Activated effector memory CD4-positive, alpha-beta T cell treated with Interleukin-2 at 50 U/mL for 16 hours (primary cell): ENCODE measurements around the gene ALK.

Experiments
- DNase-seq: peaks from one replicate; pipeline ENCODE4 v3.0.0-alpha.2; 2020

The ALK gene

DNA sequence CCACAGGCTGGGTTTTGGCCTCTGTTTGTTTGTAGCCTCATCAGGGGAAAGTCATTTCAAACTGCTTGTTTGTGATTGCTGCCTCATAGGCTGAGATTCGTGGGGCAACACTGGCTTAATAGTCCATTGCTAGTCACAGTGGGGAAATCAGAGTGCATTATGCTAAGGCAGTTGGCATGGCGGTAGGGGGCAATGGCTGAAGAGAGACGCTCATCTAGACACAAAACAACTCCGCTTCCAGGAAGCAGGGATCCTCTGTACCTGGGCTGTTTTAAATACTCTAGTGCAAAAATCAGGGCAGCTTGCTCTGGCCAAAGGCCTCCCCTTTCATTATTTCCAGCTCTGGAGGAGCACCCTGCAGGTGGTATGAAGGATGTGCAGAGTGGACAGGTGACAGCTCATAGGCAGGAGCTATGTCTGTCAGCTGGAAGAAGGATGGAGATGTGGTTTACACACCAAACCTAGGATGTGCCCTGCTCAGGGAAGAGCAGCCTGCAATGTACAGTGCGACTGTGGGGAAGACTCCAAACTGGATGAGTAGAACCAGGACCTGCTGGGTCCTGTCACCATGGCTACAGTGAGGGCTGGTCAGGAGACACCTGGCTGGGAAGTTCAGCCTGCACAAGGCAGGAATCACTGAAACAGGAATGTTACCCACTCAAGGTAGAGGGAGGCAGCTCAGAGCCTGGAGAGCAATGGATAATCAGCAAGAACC is 571.9 kb downstream of the ALK start:
- DNase-seq: no peak

DNA sequence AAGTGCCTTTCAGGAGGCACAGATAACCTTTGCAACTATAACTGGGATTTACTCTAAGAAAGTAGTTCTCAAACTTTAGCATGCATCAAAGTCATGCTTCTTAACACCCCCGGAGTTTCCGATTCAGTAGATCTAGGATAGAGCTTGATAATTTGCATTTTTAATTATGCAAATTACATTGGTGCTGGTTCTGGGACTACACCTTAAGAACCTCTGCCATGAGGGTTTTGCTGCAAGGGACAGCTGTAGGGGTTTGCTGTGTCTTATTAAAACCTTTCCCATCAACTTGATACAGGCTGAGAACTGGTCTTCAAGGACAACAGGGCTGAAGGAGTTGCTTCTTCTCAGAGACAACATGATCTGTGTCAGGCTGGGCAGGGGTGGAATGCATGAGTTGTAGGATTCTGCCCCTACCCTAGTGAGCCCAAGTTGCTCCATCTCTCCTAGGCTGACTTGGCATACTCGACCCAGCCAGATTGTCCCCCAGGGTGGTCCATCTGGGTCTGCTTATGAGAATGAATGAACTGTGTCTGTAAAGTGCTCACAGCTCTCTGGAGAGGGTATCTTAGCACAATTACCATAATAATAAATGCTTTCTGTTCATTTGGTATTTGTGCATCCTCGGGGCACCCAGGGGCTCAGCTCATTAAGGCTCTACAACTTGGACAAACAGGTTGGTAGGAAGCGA is 573.5 kb downstream of the ALK start:
- DNase-seq: no peak

DNA sequence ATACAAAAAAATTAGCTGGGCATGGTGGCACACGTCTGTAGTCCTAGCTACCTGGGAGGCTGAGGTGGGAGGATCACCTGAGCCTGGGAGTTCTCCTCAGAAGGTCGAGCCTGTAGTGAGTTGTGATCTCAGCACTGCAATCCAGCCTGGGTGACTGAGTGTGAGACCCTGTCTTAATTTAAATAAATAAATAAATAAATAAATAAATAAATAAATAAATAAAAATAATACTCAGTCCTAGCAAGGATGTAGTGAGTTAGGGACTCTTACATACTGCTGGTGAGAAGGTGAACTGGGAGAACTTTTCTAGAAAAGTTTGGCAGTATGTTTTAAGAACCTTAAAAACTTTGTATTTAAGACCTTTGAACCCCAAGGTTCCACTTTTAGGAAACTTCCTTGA is 576.1 kb downstream of the ALK start:
- DNase-seq: no peak

DNA sequence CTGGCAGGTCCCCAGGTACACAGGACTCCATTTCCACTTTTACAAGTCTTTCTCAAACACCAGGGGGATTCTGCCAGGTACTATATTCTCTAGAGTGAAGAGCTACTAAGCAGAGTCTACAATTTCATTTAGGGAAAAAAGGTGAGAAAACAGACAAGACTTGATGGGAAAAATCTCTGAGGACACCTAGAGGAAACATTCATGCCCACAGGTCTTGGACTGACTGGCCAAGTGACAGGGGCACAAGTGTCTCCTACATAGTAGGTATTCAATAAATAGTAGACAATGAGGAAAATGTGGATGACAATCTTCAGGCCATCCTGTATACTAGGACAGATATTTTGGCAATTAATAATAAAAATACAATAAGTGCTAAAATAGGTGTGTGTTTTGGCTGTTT is 577.6 kb downstream of the ALK start:
- DNase-seq: no peak

DNA sequence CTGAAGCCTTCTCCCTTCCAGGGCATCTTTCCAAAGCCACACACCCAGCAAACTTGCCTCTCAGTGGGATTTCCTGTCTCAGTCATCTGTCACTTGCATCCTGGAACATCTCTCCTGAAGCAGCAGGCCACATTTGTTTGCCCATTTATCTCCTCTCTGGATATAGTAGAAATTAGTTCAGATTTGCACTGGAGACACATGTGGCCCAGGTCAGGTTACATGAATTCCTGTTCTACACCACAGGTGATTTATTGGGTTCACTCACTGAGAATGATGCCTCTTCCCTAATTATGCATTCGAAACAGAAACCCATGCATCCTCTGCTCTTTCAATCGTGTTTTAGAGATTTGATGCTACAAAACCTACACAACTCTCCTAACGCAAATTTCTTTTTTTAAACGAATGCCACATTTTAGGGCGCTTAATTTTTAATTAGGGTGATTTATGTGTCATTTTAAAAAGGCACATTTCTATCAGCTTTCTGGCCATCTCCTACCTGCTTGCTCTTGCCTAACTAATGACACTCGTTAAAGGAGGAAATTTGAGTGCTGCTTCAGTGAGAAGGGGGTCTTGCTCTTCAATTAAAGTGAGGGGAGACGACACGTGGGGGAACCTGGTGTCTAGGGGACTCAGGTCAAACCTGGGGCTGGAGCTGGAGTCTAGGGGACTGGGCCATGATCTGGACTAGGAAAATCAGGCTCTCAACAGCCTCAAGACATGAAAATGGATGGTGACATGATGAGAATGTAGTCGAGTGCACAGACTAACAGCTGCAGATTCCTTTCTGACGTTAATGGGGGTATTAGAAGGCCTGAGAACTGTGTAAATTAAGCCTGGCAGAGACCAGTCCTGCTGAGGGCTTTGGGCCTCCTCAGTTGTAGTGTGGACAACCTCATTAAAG is 584.8 kb downstream of the ALK start:
- DNase-seq: no peak

DNA sequence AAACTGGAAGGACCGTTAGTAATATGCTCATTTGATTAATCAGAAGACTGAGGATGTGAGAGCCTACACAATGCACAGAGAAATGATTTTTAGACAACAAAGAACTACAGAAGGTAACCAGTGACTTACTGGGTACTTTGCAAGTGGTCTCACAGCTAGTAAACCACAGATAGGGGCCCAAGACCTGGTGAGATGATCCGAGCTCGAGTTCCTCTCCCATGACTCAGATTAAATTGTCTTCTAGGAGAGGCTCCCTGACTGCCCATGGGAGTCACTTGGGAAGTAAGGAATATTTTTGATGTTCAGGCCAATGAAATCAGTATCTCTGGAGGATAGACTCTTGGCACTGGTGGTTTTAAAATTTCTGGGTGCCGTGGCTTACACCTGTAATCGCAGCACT is 586.0 kb downstream of the ALK start:
- no peak for DNase-seq

DNA sequence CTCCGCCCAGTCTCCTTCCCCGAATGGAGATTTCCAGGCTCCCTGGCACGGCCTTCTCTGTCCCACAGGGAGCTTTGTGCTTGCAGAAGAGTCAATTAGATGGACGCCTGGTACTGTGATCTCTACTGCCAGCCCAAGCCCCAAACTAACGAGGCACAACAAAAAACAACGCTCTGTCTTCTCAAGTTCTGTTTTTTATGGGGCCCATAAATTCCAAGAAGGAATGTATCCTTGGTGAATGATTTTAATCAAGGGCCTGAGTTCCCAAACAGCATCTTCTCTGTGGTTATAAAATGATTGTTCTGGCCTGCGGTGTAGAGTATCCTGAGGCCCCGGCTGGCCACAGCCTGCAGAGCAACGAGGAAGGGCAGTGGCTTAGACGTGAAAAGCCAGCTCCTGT is 586.7 kb downstream of the ALK start:
- no peak for DNase-seq

DNA sequence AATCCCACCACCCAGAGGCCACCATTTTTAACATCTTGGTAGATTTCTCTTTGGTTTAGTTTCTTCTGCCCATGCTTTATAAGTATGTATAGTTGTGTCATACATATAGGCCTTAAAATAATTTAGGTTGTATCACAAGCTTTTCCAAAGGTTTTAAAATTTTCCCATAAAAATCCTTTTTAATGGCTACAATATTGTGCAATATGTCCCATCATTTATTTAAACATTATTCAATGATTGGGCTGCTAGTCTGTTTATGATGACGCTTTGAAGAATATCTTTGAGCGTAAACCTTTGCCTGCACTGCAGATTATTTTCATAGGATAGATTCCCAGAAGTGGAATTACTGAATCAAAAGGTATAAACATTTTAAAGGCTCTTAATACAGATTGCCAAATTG is 588.8 kb downstream of the ALK start:
- no peak for DNase-seq

DNA sequence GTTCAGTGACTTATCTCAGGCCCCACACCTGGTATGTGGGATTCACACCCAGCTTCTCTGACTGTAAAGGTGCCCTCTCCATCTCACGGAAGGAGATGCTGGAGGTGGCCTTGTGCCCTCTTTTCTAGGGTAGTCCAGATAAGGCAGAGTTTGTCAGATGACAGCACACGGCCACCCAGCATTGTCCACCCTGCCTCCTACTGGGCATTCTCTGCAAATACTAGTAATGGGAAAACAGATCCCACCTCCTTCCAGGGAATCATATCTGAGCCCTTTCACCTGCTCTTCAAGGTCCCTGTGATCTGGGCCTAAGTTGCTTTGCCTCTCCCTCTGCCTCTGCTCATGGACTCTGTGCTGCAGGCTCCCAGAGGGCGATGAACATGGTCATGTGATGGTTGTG is 591.5 kb downstream of the ALK start:
- no peak for DNase-seq

DNA sequence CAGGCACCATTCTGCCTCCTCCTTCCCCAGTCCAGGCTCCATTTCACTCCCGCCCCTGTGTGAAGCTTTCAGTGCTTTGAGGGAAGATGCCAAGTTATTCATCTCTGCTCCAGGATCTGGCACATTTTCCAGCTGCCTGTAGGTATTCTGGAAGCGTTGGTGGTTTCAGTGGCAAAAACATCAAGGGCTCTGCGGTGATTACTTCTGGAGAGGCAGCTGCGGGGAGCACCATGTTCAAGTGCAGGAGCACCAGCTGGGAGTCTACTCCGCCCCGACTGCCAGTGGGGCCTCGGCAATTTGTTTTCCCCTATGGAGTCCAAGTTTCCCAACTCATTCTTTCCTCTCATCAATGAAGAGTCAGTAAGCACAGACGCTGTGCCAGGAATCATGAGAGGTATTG is 594.5 kb downstream of the ALK start:
- no peak for DNase-seq

DNA sequence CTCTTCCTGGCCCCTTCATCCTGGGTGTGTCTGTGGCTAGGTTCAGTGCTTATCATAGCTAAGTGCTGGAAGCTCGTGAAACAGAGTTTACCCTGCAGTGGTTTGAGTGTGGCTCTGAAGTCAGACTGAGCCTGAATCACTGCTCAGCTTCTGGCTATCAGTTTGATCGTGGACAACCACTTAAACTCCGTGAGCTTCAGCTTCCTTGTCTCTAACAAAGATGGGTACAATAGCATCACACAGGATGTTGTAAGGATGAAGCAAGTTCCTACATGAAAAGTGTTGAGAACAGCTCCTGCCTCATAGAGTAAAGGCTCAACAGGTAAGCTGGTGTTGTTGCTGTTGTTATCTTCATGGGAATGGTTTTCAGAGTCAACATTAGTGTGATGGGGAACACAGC is 595.8 kb downstream of the ALK start:
- DNase-seq: no peak

DNA sequence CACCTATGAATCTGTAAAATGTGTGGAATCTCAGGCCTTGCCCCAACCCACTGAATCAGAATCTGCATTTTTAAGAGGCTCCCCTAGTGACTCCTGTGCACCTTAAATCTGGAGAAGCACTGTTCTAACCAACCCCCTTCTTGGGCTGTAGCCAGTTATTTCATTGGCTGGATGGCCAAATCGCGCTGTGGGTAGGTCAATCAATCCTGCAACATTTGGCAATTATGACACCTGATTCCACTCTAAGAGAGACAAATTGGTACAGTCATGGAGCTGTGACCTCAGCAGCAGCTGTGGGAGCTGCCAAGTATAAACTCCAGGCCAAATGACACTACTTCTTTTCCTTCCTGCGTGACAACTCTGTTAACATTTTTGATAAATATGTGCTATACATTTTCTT is 597.4 kb downstream of the ALK start:
- no peak for DNase-seq

DNA sequence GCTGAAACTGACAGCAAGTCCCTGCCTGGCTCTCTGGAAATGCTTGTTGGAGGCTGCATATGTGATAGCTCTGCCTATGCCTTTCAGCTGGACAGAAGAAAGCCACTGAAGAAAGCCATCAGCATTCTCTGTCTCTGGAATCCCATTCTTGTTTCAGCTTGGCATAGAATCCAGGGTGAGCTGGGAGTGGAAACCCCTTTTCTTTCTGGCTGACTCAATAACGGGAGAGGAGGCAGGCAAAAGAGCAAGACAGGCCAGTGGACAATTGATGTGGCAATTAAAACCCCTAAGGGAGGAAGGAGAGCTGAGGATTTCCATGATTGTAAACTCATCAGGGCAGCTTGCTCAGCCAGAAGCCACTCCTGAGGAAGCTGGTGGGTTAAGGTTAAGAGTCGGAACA is 598.1 kb downstream of the ALK start:
- DNase-seq: no peak

DNA sequence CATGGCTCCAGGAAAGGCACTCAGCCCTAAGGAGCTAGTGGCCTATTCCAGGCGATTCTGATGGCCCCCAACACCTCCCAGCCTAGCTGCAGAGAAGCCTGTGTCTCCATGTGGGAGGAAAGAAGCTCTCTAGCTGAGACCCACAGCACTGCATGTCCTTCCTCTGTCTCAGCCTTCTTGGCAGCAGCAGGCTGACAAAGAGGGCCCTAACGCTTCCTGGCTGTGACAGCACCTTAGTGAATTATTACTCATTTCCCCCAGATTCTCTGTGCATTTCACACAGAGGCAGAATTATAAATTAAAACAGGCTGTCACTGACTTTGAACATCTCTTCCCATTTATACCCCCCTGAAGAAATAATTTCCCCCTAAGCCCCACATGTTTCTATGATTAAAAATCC is 599.4 kb downstream of the ALK start:
- no peak for DNase-seq

DNA sequence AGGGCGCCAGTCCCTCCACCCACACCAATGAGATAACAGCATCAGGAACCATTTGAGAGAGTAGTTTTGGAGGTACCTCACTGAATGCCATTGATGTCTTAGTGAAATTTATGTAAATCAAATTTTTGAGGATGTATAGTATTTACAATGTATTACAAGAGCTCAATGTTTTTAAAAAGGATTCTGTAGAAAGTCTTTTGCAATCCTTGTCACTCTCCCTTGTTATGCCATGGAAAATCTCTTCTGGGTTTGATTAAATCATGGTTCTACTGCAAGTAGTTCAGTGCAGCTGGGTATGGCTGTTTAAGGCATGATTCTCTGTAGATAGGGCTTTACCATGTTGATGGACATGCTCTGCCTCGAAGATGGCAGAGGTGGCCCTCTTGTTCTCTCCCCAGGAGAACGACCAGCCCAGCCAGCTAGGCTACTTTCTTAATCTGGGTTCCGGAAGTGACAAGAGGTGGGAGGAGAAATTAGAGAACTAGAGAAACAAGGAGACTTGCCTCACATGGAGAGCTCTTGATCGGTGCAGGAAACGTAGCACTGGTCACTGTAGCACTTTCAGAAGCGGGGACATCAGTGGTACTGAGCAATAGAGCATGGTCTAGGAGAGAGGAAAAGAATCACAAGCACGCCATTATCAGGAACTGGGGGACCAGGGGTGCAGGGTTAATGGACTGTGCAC is 603.4 kb downstream of the ALK start:
- no peak for DNase-seq

DNA sequence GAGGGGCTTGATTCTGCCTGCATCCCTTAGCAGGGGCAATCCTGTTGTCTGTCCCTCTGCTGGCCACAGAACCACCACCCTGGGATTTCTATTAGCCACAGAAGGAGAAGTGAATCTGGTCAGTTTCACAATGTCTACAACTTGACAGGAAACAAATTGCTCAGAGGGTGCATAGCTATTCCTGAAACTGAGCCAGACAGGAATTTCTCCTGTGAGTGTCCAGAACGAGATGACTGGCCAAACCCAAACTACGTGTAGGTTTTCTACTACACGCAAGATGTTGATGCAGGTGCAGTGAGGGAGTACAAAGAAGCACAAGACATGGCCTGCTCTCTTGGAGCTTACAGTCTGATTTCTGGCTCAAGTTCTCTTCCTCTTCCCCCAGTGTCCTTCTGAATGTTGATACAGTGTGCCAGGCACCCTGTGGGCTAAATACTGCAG is 604.3 kb downstream of the ALK start:
- DNase-seq: no peak

DNA sequence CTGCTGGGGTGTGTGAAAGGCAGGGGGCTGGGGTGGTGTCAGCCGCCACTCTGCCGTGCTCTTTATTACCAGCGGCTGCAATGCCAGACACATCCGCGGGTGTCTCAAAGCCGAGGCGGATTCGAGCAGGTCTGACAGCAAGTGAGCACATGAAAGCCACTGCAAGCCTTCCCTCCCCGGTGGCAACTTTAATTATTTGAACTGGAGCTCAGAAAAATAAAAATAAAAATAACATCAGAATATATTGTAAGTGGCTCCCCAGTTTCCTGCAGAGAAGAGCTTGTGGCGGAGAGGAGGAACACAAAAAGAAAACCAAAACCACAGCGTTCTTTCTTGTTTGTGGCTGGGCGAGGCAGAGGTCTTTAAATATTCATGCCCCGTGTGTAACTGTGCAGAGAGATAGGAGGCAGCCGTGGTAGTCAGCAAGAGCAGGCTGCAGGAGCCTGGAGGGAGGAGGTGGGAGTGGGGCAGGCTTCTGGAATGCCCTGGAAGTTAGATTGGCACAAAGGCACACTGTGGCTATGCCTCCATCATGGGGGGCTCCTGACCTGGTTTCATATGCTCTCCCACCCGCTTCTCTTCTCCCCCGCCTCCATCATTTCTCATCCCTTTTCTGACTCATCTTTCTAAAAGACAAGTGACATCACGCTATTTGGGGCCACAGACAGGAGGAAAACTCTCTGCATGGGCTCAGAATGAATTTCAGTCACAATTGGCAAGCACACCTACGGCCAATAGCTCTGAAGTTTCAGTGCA is 606.4 kb downstream of the ALK start:
- DNase-seq: peak; percentile 39

DNA sequence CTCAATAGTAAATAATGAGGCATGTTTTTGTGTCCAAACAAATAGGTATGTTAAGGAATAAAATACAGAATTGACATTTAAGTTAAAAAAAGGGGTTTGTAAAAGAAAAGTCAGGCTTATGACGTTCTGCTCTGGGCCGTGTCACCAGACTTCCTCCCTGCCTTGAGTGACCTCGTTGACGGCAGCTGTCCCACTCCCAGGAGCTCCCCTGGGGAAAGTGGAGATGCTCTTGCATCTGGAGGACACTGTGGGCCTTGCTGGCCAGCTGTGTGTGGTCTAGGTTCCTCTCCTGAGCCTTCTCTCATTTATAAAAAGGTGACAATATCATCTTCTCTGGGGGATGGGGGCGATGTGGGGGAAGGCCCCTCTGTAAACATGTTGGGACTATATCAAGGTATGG is 609.9 kb downstream of the ALK start:
- no peak for DNase-seq

DNA sequence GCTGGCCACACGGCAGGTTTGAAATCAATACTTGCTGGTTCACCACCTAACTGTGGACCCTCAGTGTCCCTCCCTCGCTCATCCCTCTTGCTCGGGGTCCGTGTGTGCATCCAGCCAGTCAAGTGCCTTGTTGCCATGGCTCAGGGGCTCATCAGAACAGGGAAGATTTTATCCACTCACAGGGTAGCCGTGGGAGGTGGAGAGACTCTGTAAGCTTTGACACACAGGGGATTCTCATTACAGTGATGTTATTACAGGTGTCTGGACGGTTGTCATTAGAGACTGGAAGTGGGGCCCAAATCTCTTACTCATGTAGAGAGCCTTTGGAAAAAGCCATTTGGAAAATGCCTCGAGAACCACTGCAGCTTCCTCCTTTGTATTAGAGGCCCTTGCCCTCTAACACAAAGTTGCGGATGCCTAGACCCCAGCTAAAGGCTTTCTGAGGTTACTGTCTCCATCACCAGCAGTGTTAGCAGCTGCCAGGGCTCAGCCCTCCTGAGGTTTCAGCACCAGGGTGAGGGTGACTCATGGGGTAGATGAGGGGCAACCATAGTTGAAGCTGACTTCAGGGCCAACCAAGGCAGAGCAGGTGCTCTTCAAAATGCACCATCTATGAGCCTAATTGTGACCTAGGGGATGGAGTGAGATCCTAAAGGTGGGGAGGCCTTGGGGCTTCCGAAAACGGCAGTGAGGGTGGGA is 610.6 kb downstream of the ALK start:
- DNase-seq: no peak

DNA sequence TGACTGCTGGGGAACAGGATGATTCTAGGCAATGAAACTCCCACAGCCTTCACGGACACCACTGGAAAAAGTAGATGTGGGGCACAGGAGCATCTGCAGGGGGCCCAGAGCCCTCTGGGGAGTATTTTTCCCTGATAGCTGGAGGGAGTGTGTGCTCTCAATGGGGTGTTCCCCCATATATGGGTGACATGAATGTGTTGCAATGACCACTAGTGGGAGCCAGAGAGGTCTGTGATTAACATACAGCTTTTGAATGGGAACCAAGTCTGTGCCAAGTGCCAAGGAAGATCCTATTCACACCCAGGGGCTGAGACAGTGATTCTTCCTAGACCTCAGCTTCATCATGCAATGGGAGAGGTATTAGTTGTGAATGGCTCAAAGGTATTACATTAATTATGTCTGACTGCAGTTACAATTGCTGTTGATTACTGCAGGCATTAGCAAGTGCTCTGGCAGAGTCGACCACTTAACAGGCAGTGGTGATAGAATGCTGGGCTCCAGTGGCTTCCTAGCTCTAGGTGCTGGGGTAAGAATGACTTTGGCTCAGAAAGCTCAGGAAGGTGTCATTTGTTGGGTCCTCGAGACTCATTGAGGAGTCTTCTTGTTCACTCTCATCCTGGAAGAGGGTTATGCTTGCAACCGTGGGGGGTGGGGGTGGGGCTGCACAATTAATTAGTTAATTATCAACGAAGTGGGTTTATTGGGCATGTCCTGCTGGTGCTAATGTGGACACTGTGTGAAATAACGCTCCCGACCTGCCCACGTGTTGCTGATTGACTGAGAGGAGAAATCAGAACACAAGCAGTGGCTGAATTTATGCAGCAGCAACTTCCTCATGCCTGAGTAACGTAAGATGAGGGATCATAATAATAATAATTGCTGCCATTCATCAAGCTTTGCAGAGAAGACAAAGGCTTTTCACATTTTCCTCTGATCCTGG is 612.0 kb downstream of the ALK start:
- no peak for DNase-seq

DNA sequence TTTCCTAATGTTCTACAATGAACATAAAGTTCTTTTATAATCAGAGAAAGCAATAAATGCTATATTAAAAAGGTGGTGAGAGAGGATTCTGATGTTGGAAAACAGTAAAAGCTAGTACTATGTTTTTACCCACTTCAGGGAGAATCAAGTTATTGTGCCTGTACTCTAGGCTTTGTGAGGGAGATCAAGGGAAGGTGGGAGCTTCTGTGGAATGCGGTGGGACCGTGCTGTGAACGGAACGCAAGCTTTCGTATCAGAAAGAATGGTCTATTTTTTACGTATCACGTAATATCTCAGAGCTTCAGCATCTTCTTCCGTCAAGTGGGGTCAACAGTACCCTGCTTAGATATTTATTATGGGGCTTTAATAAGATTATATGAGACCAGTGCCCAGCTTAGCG is 613.0 kb downstream of the ALK start:
- no peak for DNase-seq
